GM12878 (cell line): ENCODE measurements around the gene CLDN6. TPM values are rescaled to one million over a fixed set of nuclear protein-coding genes. Genes with fewer than 3 reads are reported as not detected.

ENCODE experiments used
- ASH2L ChIP-seq: fragments of 300-600, 200-600 bp; sonication (generic); IDR thresholded peaks from 2 replicates; pipeline ENCODE4 v1.6.1; 2017; ENCODE audit warnings: low read depth, mild to moderate bottlenecking, borderline replicate concordance
- BMI1 ChIP-seq: fragments of 450-650 bp; IDR thresholded peaks from 2 replicates; pipeline ENCODE4 v1.6.1; 2016; ENCODE audit warnings: mild to moderate bottlenecking, moderate library complexity, borderline replicate concordance
- CBX5 ChIP-seq: sonication (generic); IDR thresholded peaks from 2 replicates; pipeline ENCODE4 v1.6.1; 2016; ENCODE audit warnings: low read depth, moderate library complexity, mild to moderate bottlenecking, inconsistent platforms
- CHD2 ChIP-seq: IDR thresholded peaks from 2 replicates; pipeline ENCODE4 v1.6.1; 2011; ENCODE audit warnings: low read depth, low read length, improper control_type of control experiment, borderline replicate concordance
- CREB1 ChIP-seq: IDR thresholded peaks from 2 replicates; pipeline ENCODE4 v1.6.1; 2012; ENCODE audit warnings: low read depth, mild to moderate bottlenecking, inconsistent platforms
- ESRRA ChIP-seq: IDR thresholded peaks from 2 replicates; pipeline ENCODE4 v1.6.1; 2012; ENCODE audit warnings: mild to moderate bottlenecking, low read length, improper control_type of control experiment
- EZH2 ChIP-seq: IDR thresholded peaks from 2 replicates; pipeline ENCODE4 v1.6.1; 2012; ENCODE audit warnings: low read depth, mild to moderate bottlenecking, control low read depth, inconsistent platforms, low read length, borderline replicate concordance; ENCODE audit not compliant: control insufficient read depth
- FOXK2 ChIP-seq: fragments of 450-650 bp; IDR thresholded peaks from 2 replicates; pipeline ENCODE4 v1.6.1; 2017; ENCODE audit warnings: mild to moderate bottlenecking, moderate library complexity
- GATAD2B ChIP-seq: fragments of 450-650 bp; conservative IDR thresholded peaks from 2 replicates; pipeline ENCODE4 v1.6.1; 2017; ENCODE audit warnings: low read depth, mild to moderate bottlenecking, moderate library complexity
- IKZF2 ChIP-seq, 2 experiments: fragments of 450-650 bp; IDR thresholded peaks; 2 replicates each; pipeline ENCODE4 v1.6.1; 2017; ENCODE audit warnings: mild to moderate bottlenecking in 2 of 2, moderate library complexity in 2 of 2
- IRF4 ChIP-seq: IDR thresholded peaks from 2 replicates; pipeline ENCODE4 v1.6.1; 2011; ENCODE audit warnings: low read depth, low read length
- MEF2B ChIP-seq: fragments of 450-650 bp; IDR thresholded peaks from 2 replicates; pipeline ENCODE4 v1.6.1; 2018; ENCODE audit warnings: mild to moderate bottlenecking, moderate library complexity; ENCODE audit not compliant: partially characterized antibody, poor library complexity, severe bottlenecking
- MTA2 ChIP-seq: fragments of 450-650 bp; IDR thresholded peaks from 2 replicates; pipeline ENCODE4 v1.6.1; 2016; ENCODE audit warnings: low read depth, mild to moderate bottlenecking, moderate library complexity
- NFYA ChIP-seq: IDR thresholded peaks from 2 replicates; pipeline ENCODE4 v1.6.1; 2011; ENCODE audit warnings: low read depth, mild to moderate bottlenecking, low read length, improper control_type of control experiment, borderline replicate concordance
- PML ChIP-seq: IDR thresholded peaks from 2 replicates; pipeline ENCODE4 v1.6.1; 2012; ENCODE audit warnings: low read length, inconsistent platforms
- RBBP5 ChIP-seq: fragments of 200-600 bp; sonication (generic); conservative IDR thresholded peaks from 2 replicates; pipeline ENCODE4 v1.6.1; 2016
- SMAD5 ChIP-seq: IDR thresholded peaks from 2 replicates; pipeline ENCODE4 v1.6.1; 2016; ENCODE audit warnings: antibody characterized with exemption, low read depth
- TAF1 ChIP-seq: IDR thresholded peaks from 2 replicates; pipeline ENCODE4 v1.6.1; 2011; ENCODE audit warnings: mild to moderate bottlenecking, low read depth, low read length, borderline replicate concordance
- TBL1XR1 ChIP-seq: IDR thresholded peaks from 2 replicates; pipeline ENCODE4 v1.6.1; 2012; ENCODE audit warnings: low read depth, low read length, improper control_type of control experiment
- YY1 ChIP-seq: IDR thresholded peaks from 2 replicates; pipeline ENCODE4 v1.6.1; 2011; ENCODE audit warnings: low read depth, mild to moderate bottlenecking, low read length
- ZBED1 ChIP-seq: IDR thresholded peaks from 2 replicates; pipeline ENCODE4 v1.6.1; 2016; ENCODE audit warnings: borderline replicate concordance
- ZNF207 ChIP-seq: fragments of 450-650 bp; IDR thresholded peaks from 2 replicates; pipeline ENCODE4 v1.6.1; 2014; ENCODE audit warnings: antibody characterized with exemption, mild to moderate bottlenecking, borderline replicate concordance
- ZZZ3 ChIP-seq: IDR thresholded peaks from 2 replicates; pipeline ENCODE4 v1.6.1; 2011; ENCODE audit warnings: low read depth; ENCODE audit not compliant: control insufficient read depth, insufficient read length
- polyA plus RNA-seq, 11 experiments: library from polyadenylated mRNA; depleted of rRNA in 4 of 11; unstranded in 6 of 11; stranded (reverse) in 5 of 11; fragments of >200 nt; fragmentation: Nextera tagmentation in 4 of 11; fragmentation: Illumina TruSeq in 1 of 11; extraction: Ambion mirVana in 4 of 11; extraction: Trizol in 1 of 11; gene quantifications; 1 replicate in 1 of 11; 2 replicates in 10 of 11; pipeline versions ENCODE4 v1.2.1 to v1.2.3, GENCODE V29; 2011 to 2016; ENCODE audit warnings: inconsistent platforms in 2 of 11, missing spikeins in 2 of 11, low read depth in 1 of 11
- total RNA-seq, 4 experiments: library from RNA; depleted of rRNA in 3 of 4; stranded (reverse); fragments of >200 nt in 3 of 4; fragmentation: Illumina TruSeq in 1 of 4; extraction: Trizol in 1 of 4; gene quantifications; 2 replicates each; pipeline versions ENCODE4 v1.2.1 to v1.2.3, GENCODE V29; 2013 to 2021
- TF ChIP-seq, protein P1 (sequence below): fragments of 450-650 bp; IDR thresholded peaks from 2 replicates; pipeline ENCODE4 v1.6.1; 2014; ENCODE audit warnings: mild to moderate bottlenecking
- TF ChIP-seq, protein P2 (sequence below): fragments of 450-650 bp; IDR thresholded peaks from 2 replicates; pipeline ENCODE4 v1.6.1; 2017; ENCODE audit warnings: mild to moderate bottlenecking, low read depth, inconsistent platforms; ENCODE audit not compliant: poor library complexity, severe bottlenecking
- TF ChIP-seq, protein P3 (sequence below): IDR thresholded peaks from 2 replicates; pipeline ENCODE4 v1.6.1; 2011; ENCODE audit warnings: low read depth, mild to moderate bottlenecking, low read length, moderate library complexity, borderline replicate concordance; ENCODE audit errors: extremely low read depth
- TF ChIP-seq, protein P4 (sequence below): IDR thresholded peaks from 2 replicates; pipeline ENCODE4 v1.6.1; 2011; ENCODE audit warnings: low read depth, low read length, improper control_type of control experiment, borderline replicate concordance
- TF ChIP-seq, protein P5 (sequence below): fragments of 450-650 bp; IDR thresholded peaks from 2 replicates; pipeline ENCODE4 v1.6.1; 2017; ENCODE audit warnings: low read depth, mild to moderate bottlenecking, moderate library complexity

Gene CLDN6
- total and polyA plus RNA-seq, 10 of the 15 experiments (the other 5 are each of a cell fraction or from before 2014, with no cell fraction given) = 0.15 to 0.26 (median 0.23) TPM; not detected in 7

DNA sequence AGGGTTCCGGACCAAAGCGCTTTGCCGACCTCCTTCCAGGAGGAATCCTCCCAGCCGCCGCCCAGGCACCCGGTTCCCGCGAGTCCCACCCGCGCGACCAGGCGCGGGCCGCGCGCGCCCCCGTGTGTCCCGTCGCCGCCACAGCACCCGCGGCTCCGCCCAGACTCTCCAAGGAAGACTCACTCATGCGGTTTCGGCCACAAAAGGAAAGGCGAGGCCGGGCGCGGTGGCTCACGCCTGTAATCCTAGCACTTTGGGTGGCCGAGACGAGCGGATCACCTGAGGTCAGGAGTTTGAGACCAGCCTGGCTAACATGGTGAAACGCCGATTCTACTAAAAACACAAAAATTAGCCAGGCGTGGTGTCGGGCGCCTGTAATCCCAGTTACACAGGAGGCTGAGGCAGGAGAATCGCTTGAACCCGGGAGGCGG is 34.3 kb downstream of the CLDN6 start (continued):
- TF ChIP-seq, protein P1, sequence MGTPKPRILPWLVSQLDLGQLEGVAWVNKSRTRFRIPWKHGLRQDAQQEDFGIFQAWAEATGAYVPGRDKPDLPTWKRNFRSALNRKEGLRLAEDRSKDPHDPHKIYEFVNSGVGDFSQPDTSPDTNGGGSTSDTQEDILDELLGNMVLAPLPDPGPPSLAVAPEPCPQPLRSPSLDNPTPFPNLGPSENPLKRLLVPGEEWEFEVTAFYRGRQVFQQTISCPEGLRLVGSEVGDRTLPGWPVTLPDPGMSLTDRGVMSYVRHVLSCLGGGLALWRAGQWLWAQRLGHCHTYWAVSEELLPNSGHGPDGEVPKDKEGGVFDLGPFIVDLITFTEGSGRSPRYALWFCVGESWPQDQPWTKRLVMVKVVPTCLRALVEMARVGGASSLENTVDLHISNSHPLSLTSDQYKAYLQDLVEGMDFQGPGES = peak; percentile 37; the same call in 1 of the 2 replicates
- TF ChIP-seq EZH2 = no peak
- TF ChIP-seq ZZZ3 = no peak
- TF ChIP-seq CHD2 = peak; percentile 38; the same call in 1 of the 2 replicates
- TF ChIP-seq TBL1XR1 = no peak
- no peak for TF ChIP-seq ZBED1
- TF ChIP-seq TAF1 = no peak
- no peak for TF ChIP-seq ASH2L
- TF ChIP-seq MTA2 = no peak
- TF ChIP-seq FOXK2 = no peak
- TF ChIP-seq, protein P2, sequence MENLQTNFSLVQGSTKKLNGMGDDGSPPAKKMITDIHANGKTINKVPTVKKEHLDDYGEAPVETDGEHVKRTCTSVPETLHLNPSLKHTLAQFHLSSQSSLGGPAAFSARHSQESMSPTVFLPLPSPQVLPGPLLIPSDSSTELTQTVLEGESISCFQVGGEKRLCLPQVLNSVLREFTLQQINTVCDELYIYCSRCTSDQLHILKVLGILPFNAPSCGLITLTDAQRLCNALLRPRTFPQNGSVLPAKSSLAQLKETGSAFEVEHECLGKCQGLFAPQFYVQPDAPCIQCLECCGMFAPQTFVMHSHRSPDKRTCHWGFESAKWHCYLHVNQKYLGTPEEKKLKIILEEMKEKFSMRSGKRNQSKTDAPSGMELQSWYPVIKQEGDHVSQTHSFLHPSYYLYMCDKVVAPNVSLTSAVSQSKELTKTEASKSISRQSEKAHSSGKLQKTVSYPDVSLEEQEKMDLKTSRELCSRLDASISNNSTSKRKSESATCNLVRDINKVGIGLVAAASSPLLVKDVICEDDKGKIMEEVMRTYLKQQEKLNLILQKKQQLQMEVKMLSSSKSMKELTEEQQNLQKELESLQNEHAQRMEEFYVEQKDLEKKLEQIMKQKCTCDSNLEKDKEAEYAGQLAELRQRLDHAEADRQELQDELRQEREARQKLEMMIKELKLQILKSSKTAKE = no peak
- TF ChIP-seq, protein P3, sequence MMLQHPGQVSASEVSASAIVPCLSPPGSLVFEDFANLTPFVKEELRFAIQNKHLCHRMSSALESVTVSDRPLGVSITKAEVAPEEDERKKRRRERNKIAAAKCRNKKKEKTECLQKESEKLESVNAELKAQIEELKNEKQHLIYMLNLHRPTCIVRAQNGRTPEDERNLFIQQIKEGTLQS = no peak
- no peak for TF ChIP-seq CBX5
- TF ChIP-seq MEF2B = no peak
- no peak for TF ChIP-seq RBBP5
- no peak for TF ChIP-seq CREB1
- TF ChIP-seq ESRRA = no peak
- TF ChIP-seq, protein P4, sequence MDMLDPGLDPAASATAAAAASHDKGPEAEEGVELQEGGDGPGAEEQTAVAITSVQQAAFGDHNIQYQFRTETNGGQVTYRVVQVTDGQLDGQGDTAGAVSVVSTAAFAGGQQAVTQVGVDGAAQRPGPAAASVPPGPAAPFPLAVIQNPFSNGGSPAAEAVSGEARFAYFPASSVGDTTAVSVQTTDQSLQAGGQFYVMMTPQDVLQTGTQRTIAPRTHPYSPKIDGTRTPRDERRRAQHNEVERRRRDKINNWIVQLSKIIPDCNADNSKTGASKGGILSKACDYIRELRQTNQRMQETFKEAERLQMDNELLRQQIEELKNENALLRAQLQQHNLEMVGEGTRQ = no peak
- no peak for TF ChIP-seq NFYA
- TF ChIP-seq SMAD5 = no peak
- TF ChIP-seq GATAD2B = peak; percentile 79
- TF ChIP-seq BMI1 = no peak
- TF ChIP-seq, protein P5, sequence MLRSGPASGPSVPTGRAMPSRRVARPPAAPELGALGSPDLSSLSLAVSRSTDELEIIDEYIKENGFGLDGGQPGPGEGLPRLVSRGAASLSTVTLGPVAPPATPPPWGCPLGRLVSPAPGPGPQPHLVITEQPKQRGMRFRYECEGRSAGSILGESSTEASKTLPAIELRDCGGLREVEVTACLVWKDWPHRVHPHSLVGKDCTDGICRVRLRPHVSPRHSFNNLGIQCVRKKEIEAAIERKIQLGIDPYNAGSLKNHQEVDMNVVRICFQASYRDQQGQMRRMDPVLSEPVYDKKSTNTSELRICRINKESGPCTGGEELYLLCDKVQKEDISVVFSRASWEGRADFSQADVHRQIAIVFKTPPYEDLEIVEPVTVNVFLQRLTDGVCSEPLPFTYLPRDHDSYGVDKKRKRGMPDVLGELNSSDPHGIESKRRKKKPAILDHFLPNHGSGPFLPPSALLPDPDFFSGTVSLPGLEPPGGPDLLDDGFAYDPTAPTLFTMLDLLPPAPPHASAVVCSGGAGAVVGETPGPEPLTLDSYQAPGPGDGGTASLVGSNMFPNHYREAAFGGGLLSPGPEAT = no peak
- TF ChIP-seq IRF4 = no peak
- 0 out of 2 replicates have a peak, but pooled peaks have one; percentile 57 for TF ChIP-seq ZNF207
- 0 out of 2 replicates have a peak, but pooled peaks have one; percentile 47 for TF ChIP-seq YY1
- no peak for TF ChIP-seq PML
- TF ChIP-seq IKZF2 (IDR thresholded peaks at IDR 0.05) = peak; percentile 34 to 55; a peak in 3 of 4 replicates
